Heart right ventricle (tissue), 16 donors: Measurements from ENCODE around the gene TCP11. TPM values are rescaled to one million over a fixed set of nuclear protein-coding genes. Genes with fewer than 3 reads are reported as not detected.
A peak's percentile ranks its signal among the peaks of the same experiment; 100 is the strongest.

Experiments used
- ATAC-seq, 8 donors: fragments of 200-7000 bp; cut with Tn5 transposase; one replicate each; pipeline ENCODE4 v1.9.1; 2020; ENCODE audit warnings: mild to moderate bottlenecking in 8 of 8, moderate library complexity in 8 of 8, moderate number of reproducible peaks in 1 of 8
- DNase-seq, 2 donors: peaks; one replicate each; pipeline ENCODE4 v3.0.0-alpha.2; 2020
- H3K27ac ChIP-seq, 10 donors: fragments of 200-600 bp; sonication (generic) in 2 of 10; one replicate each; pipeline versions ENCODE4 v1.5.0 to v1.8.0; 2020 to 2022; ENCODE audit warnings: mild to moderate bottlenecking in 3 of 10
- H3K27me3 ChIP-seq, 7 donors: fragments of 200-600 bp; one replicate each; pipeline ENCODE4 v1.8.0; 2021 to 2022; ENCODE audit warnings: mild to moderate bottlenecking in 2 of 7
- H3K36me3 ChIP-seq, 9 donors: fragments of 200-600 bp; sonication (generic) in 1 of 9; one replicate each; pipeline versions ENCODE4 v1.5.0 to v1.8.0; 2020 to 2022; ENCODE audit warnings: mild to moderate bottlenecking in 2 of 9
- H3K4me1 ChIP-seq, 9 donors: fragments of 200-600 bp; sonication (generic) in 1 of 9; one replicate each; pipeline versions ENCODE4 v1.5.0 to v1.8.0; 2020 to 2022; ENCODE audit warnings: mild to moderate bottlenecking in 4 of 9
- H3K4me3 ChIP-seq, 10 donors: fragments of 200-600 bp; sonication (generic) in 2 of 10; one replicate each; pipeline versions ENCODE4 v1.5.0 to v1.8.0; 2020 to 2022; ENCODE audit warnings: mild to moderate bottlenecking in 7 of 10, moderate library complexity in 2 of 10
- H3K9me3 ChIP-seq, 11 donors: fragments of 200-600 bp in 10 of 11; sonication (generic) in 2 of 11; one replicate each; pipeline versions ENCODE4 v1.5.0 to v1.8.0; 2013 to 2022; ENCODE audit warnings: mild to moderate bottlenecking in 2 of 11, control low read depth in 1 of 11, moderate library complexity in 1 of 11
- WGBS, 2 donors: extraction: QIAGEN DNeasy Blood & Tissue Kit; methylation state at CpG; one replicate each; pipeline ENCODE4 v1.1.7; 2013; ENCODE audit warnings: inconsistent platforms in 1 of 2; 5-methylcytosine and 5-hydroxymethylcytosine counted together
- intact Hi-C, 10 donors: fragments of 100-400 bp; cut with DNase I; formaldehyde crosslinking; loops; one replicate each; pipeline versions ENCODE4 v1.11.1 to v1.14.2; 2022
- polyA plus RNA-seq, 2 donors: library from polyadenylated mRNA; stranded (reverse); fragments of 200-250 nt; gene quantifications; one replicate each; pipeline ENCODE4 v1.2.3, GENCODE V29; 2013
- total RNA-seq, 10 donors: library from RNA; stranded (reverse); fragmentation: NEBNext Ultra II Directional in 3 of 10; extraction: Animal tissue kit (Norgen Biotek cat#: 25700) in 3 of 10; gene quantifications; one replicate each; pipeline versions ENCODE4 v1.2.1 to v1.2.4, GENCODE V29; 2021 to 2023
- TF ChIP-seq, protein P1 (sequence below), 9 donors: fragments of 200-600 bp; sonication (generic) in 2 of 9; IDR thresholded peaks; one replicate each; pipeline versions ENCODE4 v1.5.0 to v1.8.0; 2021 to 2022; ENCODE audit warnings: antibody characterized with exemption in 9 of 9, mild to moderate bottlenecking in 5 of 9, moderate library complexity in 1 of 9
- donor health status: Arrhythmogenic right ventricular cardiomyopathy.
- donor health status: ischemic (EF 13 %, LVEDD 7.1; RV severe dilation, severe dysfunction).
- donor health status: healthy with polysubstance abuse.
- donor health status: DM: no; HTN: yes; CAD: no.
- donor health status: DM: no; HTN: no; CAD: no.
- donor health status: ischemic (EF 25% LVEDD 6.9; RV normal size, moderate dysfunction).
- donor health status: ischemic (EF 25% LVEDD 5.7; RV mildly dilated, moderate dysfunction).
- donor health status: healthy.
- donor health status: DM: yes; HTN: yes; CAD: no.
- donor health status: Ischemic cardiomyopathy.
- donor health status: ischemic (EF 35%, LVEDD 5.7; RV mildly dilated, moderate dysfunction).
- donor health status: nonischemic (EF 11% LVEDD 7.7; RV severe dilation, severe dysfunction).
- donor health status: DM: yes; HTN: yes; CAD: no.
- donor health status: PGD.
- donor health status: ischemic (EF 29% LVEDD 5.4; RV normal size, mild dysfunction).
- donor health status: nonischemic (EF 23%, LVEDD 6.1; RV moderate dilation, normal function).

The TCP11 gene
- total and polyA plus RNA-seq, 12 donors = 0.03 TPM; not detected in 11

DNA sequence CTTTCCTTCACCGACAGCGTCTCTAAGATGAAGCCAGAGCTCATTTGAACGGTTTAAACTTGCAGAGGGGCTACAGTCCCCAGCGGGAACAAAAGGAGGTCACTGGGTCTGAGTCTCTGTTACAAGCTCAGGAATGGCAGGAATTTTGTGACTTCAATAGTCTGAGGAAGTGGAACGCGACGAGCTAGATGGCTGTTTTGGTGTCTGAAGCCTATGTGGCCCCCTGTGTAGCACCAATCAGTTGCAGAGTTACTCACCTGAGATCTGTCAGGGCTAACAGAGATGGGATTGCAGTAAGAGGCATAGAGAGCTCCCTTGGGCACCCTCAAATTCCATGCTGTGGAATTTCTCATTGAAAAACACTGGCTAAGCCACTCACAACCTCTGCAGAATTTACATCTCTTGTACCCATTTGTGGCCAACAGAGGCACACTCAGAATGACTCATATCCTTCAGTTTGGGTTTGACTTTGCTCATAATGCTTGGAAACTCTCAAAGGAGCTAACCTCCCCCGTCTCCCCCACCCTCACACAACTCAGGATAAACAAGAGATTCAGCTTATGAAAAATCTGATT, 7.1 kb upstream of the TCP11 start:
- no peak for DNase-seq
- no peaks in the 10 kb centered on the region for H3K36me3 ChIP-seq
- no peak overlapping the region for H3K4me3 ChIP-seq
- intact Hi-C loops = loop anchor here in 8 of 10 donors (5.0 to 10.0 kb wide), 6 partner anchors 54 to 281 kb away; partner anchors contain the start of genes ANKS1A (in 1 of the 8) and TAF11 (in 1 of the 8)
- 25% methylated on average over 8 of the region's 8 CpGs for WGBS, 2 donors
- H3K4me1 ChIP-seq = peaks cover 0 to 10% (median 0%) of the 10 kb centered on the region in 9 donors
- H3K27ac ChIP-seq = no peak overlapping the region
- no peak for ATAC-seq
- no peaks in the 10 kb centered on the region for H3K27me3 ChIP-seq
- TF ChIP-seq, protein P1, sequence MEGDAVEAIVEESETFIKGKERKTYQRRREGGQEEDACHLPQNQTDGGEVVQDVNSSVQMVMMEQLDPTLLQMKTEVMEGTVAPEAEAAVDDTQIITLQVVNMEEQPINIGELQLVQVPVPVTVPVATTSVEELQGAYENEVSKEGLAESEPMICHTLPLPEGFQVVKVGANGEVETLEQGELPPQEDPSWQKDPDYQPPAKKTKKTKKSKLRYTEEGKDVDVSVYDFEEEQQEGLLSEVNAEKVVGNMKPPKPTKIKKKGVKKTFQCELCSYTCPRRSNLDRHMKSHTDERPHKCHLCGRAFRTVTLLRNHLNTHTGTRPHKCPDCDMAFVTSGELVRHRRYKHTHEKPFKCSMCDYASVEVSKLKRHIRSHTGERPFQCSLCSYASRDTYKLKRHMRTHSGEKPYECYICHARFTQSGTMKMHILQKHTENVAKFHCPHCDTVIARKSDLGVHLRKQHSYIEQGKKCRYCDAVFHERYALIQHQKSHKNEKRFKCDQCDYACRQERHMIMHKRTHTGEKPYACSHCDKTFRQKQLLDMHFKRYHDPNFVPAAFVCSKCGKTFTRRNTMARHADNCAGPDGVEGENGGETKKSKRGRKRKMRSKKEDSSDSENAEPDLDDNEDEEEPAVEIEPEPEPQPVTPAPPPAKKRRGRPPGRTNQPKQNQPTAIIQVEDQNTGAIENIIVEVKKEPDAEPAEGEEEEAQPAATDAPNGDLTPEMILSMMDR (IDR thresholded peaks at IDR 0.05) = no peak
- no peaks in the 10 kb centered on the region for H3K9me3 ChIP-seq

DNA sequence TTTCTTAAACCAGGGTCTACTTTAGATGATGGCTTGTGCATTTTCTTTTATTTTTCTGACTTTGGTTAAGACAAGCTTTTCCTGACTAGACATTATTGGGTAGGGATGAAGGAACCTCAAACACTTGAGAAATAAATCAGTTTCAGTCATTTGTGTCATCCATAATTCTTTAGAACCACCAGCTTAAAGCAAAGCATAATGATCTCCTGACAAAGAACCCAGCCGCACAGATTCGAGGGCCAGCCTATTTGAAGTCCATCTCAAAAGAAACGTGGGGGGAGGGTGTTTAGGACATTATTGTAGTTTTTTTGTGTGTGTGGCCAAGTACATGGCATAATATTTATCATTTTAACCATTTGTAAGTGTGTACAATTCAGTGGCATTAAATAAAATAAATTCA, 6.3 kb upstream of the TCP11 start:
- Histone ChIP-seq H3K27ac (no peak overlapping the region), H3K9me3 (no peaks in the 10 kb centered on the region), H3K27me3 (no peaks in the 10 kb centered on the region), H3K4me3 (no peak overlapping the region), H3K36me3 (no peaks in the 10 kb centered on the region), H3K4me1 (peaks cover 0 to 10% (median 0%) of the 10 kb centered on the region in 9 donors)
- TF ChIP-seq, protein P1 (IDR thresholded peaks at IDR 0.05) = no peak
- intact Hi-C loops = loop anchor here in 8 of 10 donors (2.0 to 10.0 kb wide), 8 partner anchors 55 to 280 kb away; partner anchors contain the start of genes ANKS1A (in 1 of the 8) and TAF11 (in 1 of the 8)
- DNase-seq = no peak
- ATAC-seq = no peak
- 83% methylated on average over 3 of the region's 3 CpGs for WGBS, 2 donors

DNA sequence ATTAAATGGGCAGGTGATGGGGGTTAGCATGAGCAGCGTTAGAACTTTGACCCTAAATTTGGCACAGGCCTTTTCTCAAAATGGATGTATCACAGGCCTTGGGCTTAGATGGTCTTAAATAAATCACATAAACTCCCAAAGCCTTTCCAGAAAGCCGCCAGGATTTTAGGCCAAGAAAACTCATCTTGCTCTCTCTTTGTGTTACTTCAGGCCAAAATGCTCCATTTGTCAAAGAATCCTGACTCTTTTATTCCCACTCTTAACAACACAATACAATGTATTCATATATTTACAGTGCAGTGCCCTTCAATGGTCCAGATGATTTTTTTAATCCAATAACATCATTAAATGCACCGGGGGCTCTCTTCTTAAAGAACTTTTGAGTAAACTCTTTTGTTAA, 5.9 kb upstream of the TCP11 start:
- intact Hi-C loops = loop anchor here in 8 of 10 donors (2.0 to 10.0 kb wide), 8 partner anchors 55 to 280 kb away; partner anchors contain the start of genes ANKS1A (in 1 of the 8) and TAF11 (in 1 of the 8)
- DNase-seq (no peak), ATAC-seq (no peak)
- no peaks in the 10 kb centered on the region for H3K9me3 ChIP-seq
- WGBS, 2 donors = 91 to 92% methylated on average over 3 of the region's 3 CpGs
- H3K27me3 ChIP-seq = no peaks in the 10 kb centered on the region
- H3K27ac ChIP-seq = no peak overlapping the region
- TF ChIP-seq, protein P1 (IDR thresholded peaks at IDR 0.05) = no peak
- no peak overlapping the region for H3K4me3 ChIP-seq
- H3K4me1 ChIP-seq = peaks cover 0 to 10% (median 0%) of the 10 kb centered on the region in 9 donors
- no peaks in the 10 kb centered on the region for H3K36me3 ChIP-seq

DNA sequence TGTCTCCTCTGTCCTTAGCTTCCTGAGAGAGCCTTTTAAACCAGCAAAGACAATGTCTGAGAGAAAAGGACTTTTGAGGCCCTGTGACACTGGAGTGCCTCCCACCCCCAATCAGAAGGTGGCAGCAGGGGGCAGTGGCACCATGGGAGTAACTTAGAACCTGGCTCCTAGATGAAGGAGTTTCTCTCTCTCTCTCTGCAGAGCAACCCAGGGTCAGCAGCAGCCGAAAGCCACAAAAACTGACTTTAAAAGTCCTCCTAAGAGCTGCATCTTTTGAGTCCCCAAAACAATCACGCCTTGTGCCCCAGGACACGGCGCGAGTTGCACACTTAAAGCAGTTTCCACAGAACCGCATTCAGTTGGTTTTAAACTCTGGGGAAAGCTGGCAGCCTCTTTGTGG, 5.3 kb upstream of the TCP11 start:
- ATAC-seq (peak; percentile 67 to 90 (median 86)), DNase-seq (peak; percentile 37 to 40)
- H3K27ac ChIP-seq = no peak overlapping the region
- intact Hi-C loops = loop anchor here (1.0 to 10.0 kb wide), 10 partner anchors 56 to 279 kb away; partner anchors contain the start of genes ANKS1A (in 1 of the 10) and TAF11 (in 1 of the 10)
- WGBS, 2 donors = 61 to 62% methylated on average over 6 of the region's 6 CpGs
- no peaks in the 10 kb centered on the region for H3K9me3 ChIP-seq
- H3K27me3 ChIP-seq = peaks cover 0 to 1% (median 0%) of the 10 kb centered on the region in 7 donors
- no peak overlapping the region for H3K4me3 ChIP-seq
- H3K36me3 ChIP-seq = no peaks in the 10 kb centered on the region
- H3K4me1 ChIP-seq = peaks cover 0 to 11% (median under 1%) of the 10 kb centered on the region in 9 donors
- TF ChIP-seq, protein P1 (IDR thresholded peaks at IDR 0.05) = peak; percentile 42 to 72 (median 63)
